K562 (cell line): ENCODE measurements around the gene POM121.

Source experiments
- BCLAF1 ChIP-seq, 2 experiments: fragments of 450-650 bp in 1 of 2; IDR thresholded peaks; 2 replicates each; pipeline ENCODE4 v1.6.1; 2011 to 2017; ENCODE audit warnings: low read depth in 2 of 2, antibody characterized with exemption in 1 of 2, borderline replicate concordance in 1 of 2, low read length in 1 of 2, mild to moderate bottlenecking in 1 of 2, mixed read lengths in 1 of 2; ENCODE audit not compliant: control insufficient read depth in 1 of 2
- CTCF ChIP-seq, 3 experiments: IDR thresholded peaks in 2 of 3; conservative IDR thresholded peaks in 1 of 3; 2 replicates each; pipeline ENCODE4 v1.5.1; 2011 to 2012; ENCODE audit warnings: low read length in 3 of 3, mild to moderate bottlenecking in 3 of 3, control low read depth in 2 of 3, improper control_type of control experiment in 1 of 3, inconsistent platforms in 1 of 3, low read depth in 1 of 3, mixed read lengths in 1 of 3, moderate library complexity in 1 of 3; ENCODE audit not compliant: insufficient read depth in 2 of 3
- FOXO4 ChIP-seq: fragments of 450-650 bp; formaldehyde crosslinking; IDR thresholded peaks from 2 replicates; pipeline ENCODE4 v1.4.0; 2020; ENCODE audit warnings: mild to moderate bottlenecking, moderate library complexity
- GATA2 ChIP-seq: sonication (generic); formaldehyde crosslinking; IDR thresholded peaks from 2 replicates; pipeline ENCODE4 v1.4.0; 2020; ENCODE audit warnings: mild to moderate bottlenecking, missing genetic modification reagents
- PHF8 ChIP-seq: fragments of 200-600 bp; sonication (generic); IDR thresholded peaks from 2 replicates; pipeline ENCODE4 v1.6.1; 2012; ENCODE audit warnings: mixed run types, mild to moderate bottlenecking, inconsistent platforms, low read length, moderate library complexity, borderline replicate concordance
- RFX1 ChIP-seq: fragments of 450-650 bp; IDR thresholded peaks from 2 replicates; pipeline ENCODE4 v1.6.1; 2016; ENCODE audit warnings: mild to moderate bottlenecking, moderate library complexity
- TEAD4 ChIP-seq, 2 experiments: sonication (generic) in 1 of 2; formaldehyde crosslinking in 1 of 2; IDR thresholded peaks; 2 replicates each; pipeline versions ENCODE4 v1.6.1 to v1.8.0; 2012 to 2022; ENCODE audit warnings: borderline replicate concordance in 1 of 2, inconsistent platforms in 1 of 2, low read length in 1 of 2, mild to moderate bottlenecking in 1 of 2, missing genetic modification reagents in 1 of 2

GRCh38 chr7:72919256-72919775, 5.6 kb upstream of the POM121 start:
- TF ChIP-seq RFX1: no peak
- no peak for TF ChIP-seq TEAD4 (IDR thresholded peaks at IDR 0.05; ENCODE audit: low read length)
- TF ChIP-seq TEAD4 (CRISPR knock-in tag; IDR thresholded peaks at IDR 0.05; ENCODE audit: borderline replicate concordance): no peak
- TF ChIP-seq FOXO4 (CRISPR knock-in tag): no peak
- no peak for TF ChIP-seq BCLAF1 (IDR thresholded peaks at IDR 0.05; ENCODE audit: borderline replicate concordance in 1 of 2, control insufficient read depth in 1 of 2, low read depth in 2 of 2, low read length in 1 of 2)
- no peak for TF ChIP-seq GATA2
- TF ChIP-seq PHF8: no peak
- TF ChIP-seq CTCF (IDR thresholded peaks at IDR 0.05 in 2 of 3, conservative IDR thresholded peaks at IDR 0.05 in 1 of 3; ENCODE audit: insufficient read depth in 2 of 3, low read depth in 1 of 3, low read length in 3 of 3): no peak
